CD4-positive, alpha-beta T cell (primary cell): ENCODE data around the gene FRY. TPM values are rescaled to one million over a fixed set of nuclear protein-coding genes. Genes with fewer than 3 reads are reported as not detected.

Experiments
- ATAC-seq: fragments of 200-7000 bp; cut with Tn5 transposase; one replicate; pipeline ENCODE4 v1.10.0; 2022; ENCODE audit warnings: mild to moderate bottlenecking; ENCODE audit not compliant: poor library complexity
- CTCF ChIA-PET: fragments of 350-600 bp; sonication (Branson Sonifier 250); formaldehyde crosslinking; loops from one replicate; lab custom pipeline; 2021; ENCODE audit warnings: antibody characterized with exemption, inconsistent platforms; lab: Charles Lee
- POLR2A ChIA-PET: fragments of 350-600 bp; sonication (Branson Sonifier 250); formaldehyde crosslinking; loops from one replicate; lab custom pipeline; 2021; ENCODE audit warnings: antibody characterized with exemption, inconsistent platforms; lab: Charles Lee
- DNase-seq, 14 experiments: peaks; one replicate each; pipeline ENCODE4 v3.0.0-alpha.2; 2013 to 2020; ENCODE audit warnings: mixed read lengths in 2 of 14
- H3K27ac ChIP-seq, 2 donors: one replicate each; pipeline versions ENCODE4 v1.5.1 to v1.7.0; 2013; ENCODE audit warnings: low read length in 2 of 2, low read depth in 1 of 2, mild to moderate bottlenecking in 1 of 2
- H3K27me3 ChIP-seq, 2 experiments: 1 replicate in 1 of 2; 2 replicates in 1 of 2; pipeline versions ENCODE4 v1.6.1 to v1.7.0; 2013; ENCODE audit warnings: low read length in 2 of 2, control low read depth in 1 of 2, mild to moderate bottlenecking in 1 of 2, moderate library complexity in 1 of 2; ENCODE audit not compliant: insufficient read depth in 2 of 2, control insufficient read depth in 1 of 2
- H3K36me3 ChIP-seq: one replicate; pipeline ENCODE4 v1.6.1; 2013; ENCODE audit warnings: low read length, control low read depth; ENCODE audit not compliant: insufficient read depth
- H3K4me1 ChIP-seq: one replicate; pipeline ENCODE4 v1.6.1; 2013; ENCODE audit warnings: low read length, control low read depth; ENCODE audit not compliant: insufficient read depth
- H3K4me3 ChIP-seq: one replicate; pipeline ENCODE4 v1.5.1; 2013; ENCODE audit warnings: mild to moderate bottlenecking, low read length, moderate library complexity
- H3K9me3 ChIP-seq, 2 experiments: 1 replicate in 1 of 2; 2 replicates in 1 of 2; pipeline versions ENCODE4 v1.6.1 to v1.7.0; 2013; ENCODE audit warnings: low read length in 2 of 2, mild to moderate bottlenecking in 2 of 2, control low read depth in 1 of 2, moderate library complexity in 1 of 2; ENCODE audit not compliant: control insufficient read depth in 1 of 2, insufficient read depth in 1 of 2
- H3K27ac Mint-ChIP-seq: one replicate; pipeline ENCODE4 v1.8.0; 2020; ENCODE audit warnings: mixed read lengths
- H3K27me3 Mint-ChIP-seq: one replicate; pipeline ENCODE4 v1.8.0; 2021; ENCODE audit warnings: mixed read lengths
- H3K36me3 Mint-ChIP-seq: one replicate; pipeline ENCODE4 v1.8.0; 2021; ENCODE audit warnings: low read depth, mixed read lengths
- H3K4me1 Mint-ChIP-seq: one replicate; pipeline ENCODE4 v1.8.0; 2021; ENCODE audit warnings: low read depth, mixed read lengths
- H3K4me3 Mint-ChIP-seq: one replicate; pipeline ENCODE4 v1.8.0; 2020; ENCODE audit warnings: mild to moderate bottlenecking, mixed read lengths
- H3K9me3 Mint-ChIP-seq: one replicate; pipeline ENCODE4 v1.8.0; 2020; ENCODE audit warnings: mixed read lengths
- CTCF ChIP-seq: fragments of 200-600 bp; IDR thresholded peaks from one replicate; pipeline ENCODE4 v1.8.0; 2022; ENCODE audit warnings: antibody characterized with exemption, mild to moderate bottlenecking
- intact Hi-C, 2 experiments: fragments of 100-400 bp; cut with DNase I in 1 of 2; cut with micrococcal nuclease in 1 of 2; formaldehyde crosslinking; loops; one replicate each; pipeline versions ENCODE4 v1.15.1 to v1.9.0; 2023 to 2025; cut with DNase I, micrococcal nuclease
- total RNA-seq, 174 experiments: library from RNA in 2 of 174; stranded (reverse) in 2 of 174; gene quantifications; one replicate each; pipeline ENCODE4 v1.2.3 and lab custom pipeline; 2021 to 2026

The FRY gene
- total RNA-seq, 2 experiments from 2014 or later: 13.7 to 18.4 TPM

GRCh38 chr13:32025730-32026129, 5.8 kb upstream of the FRY start:
- Histone ChIP-seq H3K36me3 (no peaks in the 10 kb centered on the region), H3K4me3 (no peak overlapping the region), H3K27me3 (no peaks in the 10 kb centered on the region), H3K9me3 (no peaks in the 10 kb centered on the region), H3K4me1 (no peaks in the 10 kb centered on the region), H3K27ac (no peak overlapping the region)
- H3K36me3 Mint-ChIP-seq: no peaks in the 10 kb centered on the region
- H3K27me3 Mint-ChIP-seq: no peaks in the 10 kb centered on the region
- CTCF ChIA-PET: no interaction called here
- intact Hi-C loops: loop anchor here in 1 of 2 experiments (10.0 kb wide), 1 partner anchor 409 kb away; no protein-coding TSS in a partner anchor
- POLR2A ChIA-PET: no interaction called here
- no peak for ATAC-seq
- no peak overlapping the region for H3K27ac Mint-ChIP-seq
- TF ChIP-seq CTCF: no peak
- no peaks in the 10 kb centered on the region for H3K9me3 Mint-ChIP-seq
- H3K4me3 Mint-ChIP-seq: no peak overlapping the region
- peaks cover 11% of the 10 kb centered on the region for H3K4me1 Mint-ChIP-seq
- DNase-seq: no peak

DNA sequence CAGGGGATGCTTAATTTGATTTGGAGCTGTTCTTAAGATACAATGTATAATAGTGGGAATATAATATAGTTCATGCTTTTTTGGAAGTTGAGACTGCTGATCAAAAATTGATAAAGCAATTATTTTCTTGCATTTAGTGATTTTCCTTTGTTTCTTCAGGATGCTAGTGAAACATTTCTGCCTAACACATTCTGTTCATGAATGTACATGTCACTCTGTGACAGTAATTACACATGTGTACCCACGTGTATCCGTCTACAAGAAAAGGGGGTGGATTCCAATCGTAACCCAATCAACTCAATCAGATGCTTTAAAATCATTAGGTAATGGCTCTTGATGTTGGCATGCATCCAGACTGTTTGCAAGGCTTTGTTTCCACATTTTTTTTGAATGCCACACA, 5.0 kb upstream of the FRY start:
- H3K27me3 Mint-ChIP-seq: no peaks in the 10 kb centered on the region
- H3K27ac Mint-ChIP-seq: no peak overlapping the region
- POLR2A ChIA-PET: no interaction called here
- H3K9me3 ChIP-seq: no peaks in the 10 kb centered on the region
- H3K27ac ChIP-seq: no peak overlapping the region
- H3K4me3 ChIP-seq: no peak overlapping the region
- H3K36me3 ChIP-seq: no peaks in the 10 kb centered on the region
- H3K4me1 Mint-ChIP-seq: peaks cover 16% of the 10 kb centered on the region
- no peak overlapping the region for H3K4me3 Mint-ChIP-seq
- TF ChIP-seq CTCF: no peak
- no peaks in the 10 kb centered on the region for H3K9me3 Mint-ChIP-seq
- DNase-seq (no peak), ATAC-seq (no peak)
- no peaks in the 10 kb centered on the region for H3K27me3 ChIP-seq
- CTCF ChIA-PET: no interaction called here
- peaks cover 2% of the 10 kb centered on the region for H3K36me3 Mint-ChIP-seq
- intact Hi-C loops: loop anchor here in 1 of 2 experiments (10.0 kb wide), 1 partner anchor 408 kb away; no protein-coding TSS in a partner anchor
- H3K4me1 ChIP-seq: no peaks in the 10 kb centered on the region

GRCh38 chr13:32028711-32029110, 2.9 kb upstream of the FRY start:
- Histone ChIP-seq H3K36me3 (no peaks in the 10 kb centered on the region), H3K27me3 (no peaks in the 10 kb centered on the region), H3K27ac (no peak overlapping the region), H3K4me1 (peaks cover 3% of the 10 kb centered on the region), H3K9me3 (no peaks in the 10 kb centered on the region), H3K4me3 (no peak overlapping the region)
- no peak for DNase-seq
- ATAC-seq: no peak
- H3K36me3 Mint-ChIP-seq: peaks cover 6% of the 10 kb centered on the region
- peaks cover 36% of the 10 kb centered on the region for H3K4me1 Mint-ChIP-seq
- ChIA-PET POLR2A (interaction anchor here (1.0 kb wide), 1 partner anchor 13 kb away, joined by 3 read pairs; no protein-coding TSS in a partner anchor), CTCF (interaction anchor here (0.9 kb wide), 1 partner anchor 11 kb away, joined by 3 read pairs; no protein-coding TSS in a partner anchor)
- intact Hi-C loops: loop anchor here in 1 of 2 experiments (10.0 kb wide), 1 partner anchor 406 kb away; no protein-coding TSS in a partner anchor
- no peaks in the 10 kb centered on the region for H3K27me3 Mint-ChIP-seq
- H3K4me3 Mint-ChIP-seq: peak overlapping the region; percentile 11
- no peak for TF ChIP-seq CTCF
- H3K27ac Mint-ChIP-seq: no peak overlapping the region
- H3K9me3 Mint-ChIP-seq: no peaks in the 10 kb centered on the region
